GM19025 (cell line): ENCODE measurements around the gene ZNF263.

Source experiments
- ATAC-seq: cut with Tn5 transposase; IDR thresholded peaks from one replicate; pipeline ENCODE4 v1.9.1; 2021; ENCODE audit warnings: mild to moderate bottlenecking, low read depth, moderate library complexity; ENCODE audit not compliant: unreplicated experiment

Gene ZNF263

GRCh38 chr16:3282730-3283542 lies at the start of gene ZNF263:
ZNF263 (plus strand) TSS chr16:3283491; CDS start chr16:3283819, 328 bp downstream.
- ATAC-seq: peak; percentile 73

GRCh38 chr16:3234543-3234856 lies 48.8 kb upstream of the ZNF263 start:
- ATAC-seq: no peak

- peak; percentile 89 for ATAC-seq
Measured at GRCh38 chr16:3234857-3235561, 48.3 kb upstream of the ZNF263 start, which contains the start of gene ZNF200. ZNF200 (minus strand) TSS chr16:3235158; CDS start chr16:3233755, 1,403 bp downstream.

GRCh38 chr16:3235856-3236669 lies 47.2 kb upstream of the ZNF263 start:
- no peak for ATAC-seq

GRCh38 chr16:3241761-3242160 lies 41.5 kb upstream of the ZNF263 start:
- ATAC-seq: no peak

- no peak for ATAC-seq
Measured at GRCh38 chr16:3242709-3243108, 40.6 kb upstream of the ZNF263 start.

- ATAC-seq: no peak
Measured at GRCh38 chr16:3243882-3244281, 39.4 kb upstream of the ZNF263 start.

GRCh38 chr16:3246002-3246401 lies 37.3 kb upstream of the ZNF263 start:
- no peak for ATAC-seq

GRCh38 chr16:3246876-3247275 lies 36.4 kb upstream of the ZNF263 start:
- no peak for ATAC-seq

- ATAC-seq: no peak
Measured at GRCh38 chr16:3248596-3248995, 34.7 kb upstream of the ZNF263 start.

- no peak for ATAC-seq
Measured at GRCh38 chr16:3249020-3249419, 34.3 kb upstream of the ZNF263 start.

- no peak for ATAC-seq
Measured at GRCh38 chr16:3249451-3249850, 33.8 kb upstream of the ZNF263 start.

- ATAC-seq: no peak
Measured at GRCh38 chr16:3252967-3253366, 30.3 kb upstream of the ZNF263 start.

GRCh38 chr16:3254309-3254708 lies 29.0 kb upstream of the ZNF263 start:
- ATAC-seq: no peak

- no peak for ATAC-seq
Measured at GRCh38 chr16:3256146-3256865, 27.0 kb upstream of the ZNF263 start, which contains the start of gene MEFV. MEFV (minus strand) TSS chr16:3256633; CDS start chr16:3256587, 46 bp downstream.

GRCh38 chr16:3256866-3257465 lies 26.3 kb upstream of the ZNF263 start:
- ATAC-seq: no peak

- ATAC-seq: no peak
Measured at GRCh38 chr16:3259836-3260235, 23.5 kb upstream of the ZNF263 start.

- ATAC-seq: no peak
Measured at GRCh38 chr16:3262517-3262916, 20.8 kb upstream of the ZNF263 start.

- ATAC-seq: peak; percentile 65
Measured at GRCh38 chr16:3264137-3265036, 18.9 kb upstream of the ZNF263 start.
